ENCODE results near the gene DLEC1.
"Not testable (repeated sequence)": the region's sequence is repeated elsewhere in the genome, so short reads cannot be mapped to it uniquely, and the experiment has no call there.

- TF ChIP-seq, protein P1, sequence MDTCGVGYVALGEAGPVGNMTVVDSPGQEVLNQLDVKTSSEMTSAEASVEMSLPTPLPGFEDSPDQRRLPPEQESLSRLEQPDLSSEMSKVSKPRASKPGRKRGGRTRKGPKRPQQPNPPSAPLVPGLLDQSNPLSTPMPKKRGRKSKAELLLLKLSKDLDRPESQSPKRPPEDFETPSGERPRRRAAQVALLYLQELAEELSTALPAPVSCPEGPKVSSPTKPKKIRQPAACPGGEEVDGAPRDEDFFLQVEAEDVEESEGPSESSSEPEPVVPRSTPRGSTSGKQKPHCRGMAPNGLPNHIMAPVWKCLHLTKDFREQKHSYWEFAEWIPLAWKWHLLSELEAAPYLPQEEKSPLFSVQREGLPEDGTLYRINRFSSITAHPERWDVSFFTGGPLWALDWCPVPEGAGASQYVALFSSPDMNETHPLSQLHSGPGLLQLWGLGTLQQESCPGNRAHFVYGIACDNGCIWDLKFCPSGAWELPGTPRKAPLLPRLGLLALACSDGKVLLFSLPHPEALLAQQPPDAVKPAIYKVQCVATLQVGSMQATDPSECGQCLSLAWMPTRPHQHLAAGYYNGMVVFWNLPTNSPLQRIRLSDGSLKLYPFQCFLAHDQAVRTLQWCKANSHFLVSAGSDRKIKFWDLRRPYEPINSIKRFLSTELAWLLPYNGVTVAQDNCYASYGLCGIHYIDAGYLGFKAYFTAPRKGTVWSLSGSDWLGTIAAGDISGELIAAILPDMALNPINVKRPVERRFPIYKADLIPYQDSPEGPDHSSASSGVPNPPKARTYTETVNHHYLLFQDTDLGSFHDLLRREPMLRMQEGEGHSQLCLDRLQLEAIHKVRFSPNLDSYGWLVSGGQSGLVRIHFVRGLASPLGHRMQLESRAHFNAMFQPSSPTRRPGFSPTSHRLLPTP (IDR thresholded peaks at IDR 0.05; ENCODE audit: borderline replicate concordance, extremely low read depth, insufficient read length), result not testable (repeated sequence)
- not testable (repeated sequence) for TF ChIP-seq ZFP36 (IDR thresholded peaks at IDR 0.05; ENCODE audit: low read depth, low read length, partially characterized antibody)
These were observed 48.3 kb downstream of the DLEC1 start for GRCh38 chr3:38087278-38087677.
